Measurements from ENCODE around the gene DTX3L.

Gene DTX3L

DNA sequence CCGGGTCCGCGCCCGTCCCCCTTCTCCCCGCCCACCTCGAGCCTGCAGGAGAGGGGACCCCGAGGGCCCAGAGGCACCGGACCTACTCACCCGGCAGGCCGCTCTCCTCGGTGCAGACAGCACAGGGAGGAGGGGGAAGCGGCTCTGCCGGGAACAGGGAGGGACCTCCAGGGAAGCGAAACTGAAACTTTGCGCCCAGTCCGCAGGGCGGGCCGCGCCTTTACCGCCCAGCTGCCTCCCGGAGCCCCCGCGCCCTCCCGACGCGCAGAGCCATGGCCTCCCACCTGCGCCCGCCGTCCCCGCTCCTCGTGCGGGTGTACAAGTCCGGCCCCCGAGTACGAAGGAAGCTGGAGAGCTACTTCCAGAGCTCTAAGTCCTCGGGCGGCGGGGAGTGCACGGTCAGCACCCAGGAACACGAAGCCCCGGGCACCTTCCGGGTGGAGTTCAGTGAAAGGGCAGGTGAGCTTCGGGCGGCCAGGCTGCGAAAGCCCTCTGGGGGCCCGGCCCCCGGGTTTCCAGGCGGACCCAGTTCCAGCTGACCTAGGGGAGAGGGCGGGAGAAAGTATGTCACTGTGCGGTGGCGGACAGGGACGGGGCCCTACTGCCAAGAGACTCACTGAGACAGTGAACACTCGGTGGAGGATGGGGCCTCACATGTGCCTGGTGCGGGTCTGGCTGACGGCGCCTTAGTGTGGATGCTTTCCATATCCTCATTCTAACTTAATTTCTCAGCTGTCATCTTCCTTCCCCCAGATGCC is at the start of gene DTX3L, which contains the start of gene PARP9:
Gene DTX3L (plus strand): TSS at position 184 of the 758 bp plus-strand sequence. CDS start 89 bp downstream, at position 273.
Gene PARP9 (minus strand): TSS at position 146 of the 758 bp plus-strand sequence. CDS start 4,680 bp downstream, outside the sequence.
- TF ChIP-seq, protein P1, sequence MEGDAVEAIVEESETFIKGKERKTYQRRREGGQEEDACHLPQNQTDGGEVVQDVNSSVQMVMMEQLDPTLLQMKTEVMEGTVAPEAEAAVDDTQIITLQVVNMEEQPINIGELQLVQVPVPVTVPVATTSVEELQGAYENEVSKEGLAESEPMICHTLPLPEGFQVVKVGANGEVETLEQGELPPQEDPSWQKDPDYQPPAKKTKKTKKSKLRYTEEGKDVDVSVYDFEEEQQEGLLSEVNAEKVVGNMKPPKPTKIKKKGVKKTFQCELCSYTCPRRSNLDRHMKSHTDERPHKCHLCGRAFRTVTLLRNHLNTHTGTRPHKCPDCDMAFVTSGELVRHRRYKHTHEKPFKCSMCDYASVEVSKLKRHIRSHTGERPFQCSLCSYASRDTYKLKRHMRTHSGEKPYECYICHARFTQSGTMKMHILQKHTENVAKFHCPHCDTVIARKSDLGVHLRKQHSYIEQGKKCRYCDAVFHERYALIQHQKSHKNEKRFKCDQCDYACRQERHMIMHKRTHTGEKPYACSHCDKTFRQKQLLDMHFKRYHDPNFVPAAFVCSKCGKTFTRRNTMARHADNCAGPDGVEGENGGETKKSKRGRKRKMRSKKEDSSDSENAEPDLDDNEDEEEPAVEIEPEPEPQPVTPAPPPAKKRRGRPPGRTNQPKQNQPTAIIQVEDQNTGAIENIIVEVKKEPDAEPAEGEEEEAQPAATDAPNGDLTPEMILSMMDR (conservative IDR thresholded peaks at IDR 0.05): no peak
- H3K27ac ChIP-seq: peak within 1 kb of the TSS; percentile 96

DNA sequence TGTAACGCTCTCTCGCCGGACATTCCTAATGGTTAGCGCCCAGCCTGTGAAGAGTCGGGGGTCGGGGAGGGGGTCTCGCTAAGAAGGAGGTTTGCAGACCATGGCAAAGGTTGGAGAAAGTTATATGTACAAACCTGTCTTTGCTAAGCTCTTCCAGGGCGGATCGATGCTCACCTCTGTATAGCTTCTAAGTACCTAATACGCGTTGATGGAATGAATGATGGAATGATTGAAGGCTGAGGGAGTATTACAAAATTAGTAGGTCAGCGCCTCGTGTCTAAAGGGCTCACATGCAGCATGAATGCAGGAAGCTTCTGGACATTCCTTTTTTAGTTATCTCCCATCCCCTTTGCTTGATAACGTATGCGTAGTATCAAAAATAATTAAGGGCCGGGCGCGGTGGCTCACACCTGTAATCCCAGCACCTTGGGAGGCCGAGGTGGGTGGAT is 49.1 kb upstream of the DTX3L start:
- H3K27ac ChIP-seq: peak overlapping the region; percentile 91
- TF ChIP-seq, protein P1 (conservative IDR thresholded peaks at IDR 0.05): no peak

DNA sequence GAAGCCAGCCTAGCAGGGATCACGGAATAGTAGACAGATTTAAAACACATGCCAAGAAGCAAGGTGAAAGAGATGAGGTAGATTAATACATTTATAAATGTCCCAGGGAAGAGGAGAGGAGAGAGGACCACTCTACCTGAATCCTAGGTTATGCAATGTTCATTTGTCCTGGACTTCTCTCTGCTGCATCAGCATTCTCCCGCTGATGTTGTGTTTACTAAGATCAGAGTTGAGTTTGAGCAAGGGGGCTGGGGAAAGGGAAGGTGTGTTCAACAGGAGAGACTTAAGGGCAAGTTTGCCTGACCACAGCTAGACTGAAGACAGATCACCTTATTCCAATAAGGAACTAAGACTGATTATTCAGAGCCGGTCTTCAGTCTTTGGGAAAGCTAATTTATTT is 48.3 kb upstream of the DTX3L start:
- H3K27ac ChIP-seq: no peak overlapping the region

DNA sequence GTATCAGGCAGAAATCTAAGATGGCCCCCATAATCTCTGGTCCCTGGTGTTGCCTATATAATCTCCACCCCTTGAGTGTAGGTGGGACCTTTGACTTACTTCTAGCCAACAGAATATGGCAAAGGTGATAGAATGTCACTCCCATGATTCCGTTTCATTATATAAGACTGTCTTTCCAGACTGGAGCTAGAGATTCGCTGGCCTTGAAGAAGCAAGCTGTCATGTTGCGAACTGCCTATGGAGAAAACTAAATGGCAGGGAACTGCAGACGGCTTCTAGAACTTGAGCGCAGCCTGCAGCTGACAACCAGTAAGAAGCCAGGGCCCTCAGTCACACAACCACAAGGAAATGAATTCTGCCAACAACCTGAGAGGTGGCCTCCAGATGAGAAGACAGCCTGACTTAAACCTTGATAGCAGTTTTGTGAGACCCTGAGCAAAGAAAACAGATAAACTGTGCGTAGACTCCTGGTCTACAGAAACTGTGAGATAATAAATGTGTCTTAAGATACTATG is 47.2 kb upstream of the DTX3L start:
- TF ChIP-seq, protein P1 (conservative IDR thresholded peaks at IDR 0.05): no peak
- H3K27ac ChIP-seq: no peak overlapping the region

More for the DNA sequence above, 48.3 kb upstream of the DTX3L start:
- TF ChIP-seq, protein P1 (conservative IDR thresholded peaks at IDR 0.05): no peak

DNA sequence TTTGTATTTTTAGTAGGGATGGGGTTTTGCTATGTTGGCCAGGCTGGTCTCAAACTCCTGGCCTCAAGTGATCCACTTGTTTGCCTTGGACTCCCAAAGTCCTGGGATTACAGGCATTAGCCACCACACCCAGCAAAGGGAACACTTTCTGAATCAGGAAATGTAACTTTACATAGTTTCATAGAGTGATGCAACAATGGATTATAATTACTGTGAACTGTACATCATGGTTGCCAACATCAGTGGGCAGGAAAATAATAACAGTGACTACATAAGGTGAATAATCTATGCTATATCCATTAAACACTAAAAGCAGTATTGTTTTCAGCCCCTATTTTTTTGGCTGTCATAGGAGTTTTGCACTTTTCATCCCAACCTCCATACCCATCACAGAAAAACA is 44.4 kb upstream of the DTX3L start:
- H3K27ac ChIP-seq: no peak overlapping the region
- TF ChIP-seq, protein P1 (conservative IDR thresholded peaks at IDR 0.05): no peak

DNA sequence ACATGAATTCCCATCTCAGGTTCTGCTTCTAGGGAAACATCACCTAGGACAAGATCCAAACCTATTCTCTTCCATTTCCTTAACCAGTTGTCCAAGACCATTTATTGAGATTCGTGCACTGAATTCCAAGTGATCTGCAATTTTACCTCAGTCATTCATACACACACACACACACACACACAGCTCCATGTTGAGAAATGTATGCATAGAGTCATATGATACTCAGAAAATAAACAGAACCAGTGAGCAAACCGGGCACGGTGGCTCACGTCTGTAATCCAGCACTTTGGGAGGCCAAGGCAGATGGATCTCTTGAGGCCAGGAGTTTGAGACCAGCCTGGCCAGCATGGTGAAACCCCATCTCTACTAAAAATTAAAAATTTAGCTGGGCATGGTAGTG is 43.3 kb upstream of the DTX3L start:
- no peak overlapping the region for H3K27ac ChIP-seq
- TF ChIP-seq, protein P1 (conservative IDR thresholded peaks at IDR 0.05): no peak

DNA sequence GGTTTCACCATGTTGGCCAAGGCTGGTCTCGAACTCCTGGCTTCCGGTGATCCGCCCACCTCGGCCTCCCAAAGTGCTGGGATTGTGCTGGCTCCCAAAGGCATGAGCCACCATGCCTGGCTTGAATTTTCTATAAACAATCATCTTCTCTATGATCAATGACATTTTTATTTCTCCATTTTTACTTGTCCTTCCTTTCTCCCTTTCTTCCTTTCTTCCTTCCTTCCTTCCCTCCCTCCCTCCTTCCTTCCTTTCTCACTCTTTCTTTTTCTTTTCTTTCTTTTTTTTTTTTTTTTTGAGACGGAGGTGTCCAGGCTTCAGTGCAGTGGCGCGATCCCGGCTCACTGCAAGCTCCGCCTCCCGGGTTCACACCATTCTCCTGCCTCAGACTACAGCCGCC is 40.8 kb upstream of the DTX3L start:
- no peak overlapping the region for H3K27ac ChIP-seq
- TF ChIP-seq, protein P1 (conservative IDR thresholded peaks at IDR 0.05): no peak

Measured in VCaP (cell line).